Measurements from ENCODE around the gene SYNGR3.

SYNGR3 gene

DNA sequence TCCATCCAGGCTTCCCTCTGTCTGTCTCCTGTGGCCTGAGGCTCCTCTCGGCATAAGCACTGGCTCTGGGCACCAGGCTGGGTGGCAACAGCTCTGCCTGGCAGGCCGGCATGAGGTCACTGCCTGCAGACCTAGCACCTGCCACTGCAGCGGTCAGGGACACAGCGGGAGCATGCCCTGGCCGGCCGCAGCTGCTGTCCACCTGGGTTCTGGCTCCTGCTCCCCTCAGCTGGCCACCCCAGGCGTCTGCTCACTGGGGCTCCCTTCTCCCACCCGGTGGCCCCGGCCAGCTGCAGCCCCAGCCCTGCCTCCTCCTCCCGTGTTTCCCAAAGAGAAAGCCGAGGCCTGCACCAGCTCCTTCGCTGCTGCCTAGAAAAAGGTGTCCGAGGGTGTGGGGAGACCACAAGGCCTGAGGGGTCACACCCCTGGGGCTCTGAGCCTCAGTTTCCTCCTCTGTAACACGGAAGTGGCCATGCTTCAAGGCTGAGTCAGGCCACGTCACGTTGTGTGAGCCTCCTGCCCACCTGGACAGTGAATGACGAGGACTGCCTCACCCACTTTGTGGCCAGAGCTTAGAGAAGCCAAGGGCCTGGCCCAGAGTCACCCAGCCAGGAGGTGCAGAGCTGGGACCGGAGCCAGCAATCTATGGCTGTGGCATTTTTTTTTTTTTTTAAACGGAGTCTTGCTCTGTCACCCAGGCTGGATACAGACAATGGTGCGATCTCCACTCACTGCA lies 51.2 kb downstream of the SYNGR3 start:
- DNase-seq (ENCODE audit: low read depth in 3 of 3): no peak

DNA sequence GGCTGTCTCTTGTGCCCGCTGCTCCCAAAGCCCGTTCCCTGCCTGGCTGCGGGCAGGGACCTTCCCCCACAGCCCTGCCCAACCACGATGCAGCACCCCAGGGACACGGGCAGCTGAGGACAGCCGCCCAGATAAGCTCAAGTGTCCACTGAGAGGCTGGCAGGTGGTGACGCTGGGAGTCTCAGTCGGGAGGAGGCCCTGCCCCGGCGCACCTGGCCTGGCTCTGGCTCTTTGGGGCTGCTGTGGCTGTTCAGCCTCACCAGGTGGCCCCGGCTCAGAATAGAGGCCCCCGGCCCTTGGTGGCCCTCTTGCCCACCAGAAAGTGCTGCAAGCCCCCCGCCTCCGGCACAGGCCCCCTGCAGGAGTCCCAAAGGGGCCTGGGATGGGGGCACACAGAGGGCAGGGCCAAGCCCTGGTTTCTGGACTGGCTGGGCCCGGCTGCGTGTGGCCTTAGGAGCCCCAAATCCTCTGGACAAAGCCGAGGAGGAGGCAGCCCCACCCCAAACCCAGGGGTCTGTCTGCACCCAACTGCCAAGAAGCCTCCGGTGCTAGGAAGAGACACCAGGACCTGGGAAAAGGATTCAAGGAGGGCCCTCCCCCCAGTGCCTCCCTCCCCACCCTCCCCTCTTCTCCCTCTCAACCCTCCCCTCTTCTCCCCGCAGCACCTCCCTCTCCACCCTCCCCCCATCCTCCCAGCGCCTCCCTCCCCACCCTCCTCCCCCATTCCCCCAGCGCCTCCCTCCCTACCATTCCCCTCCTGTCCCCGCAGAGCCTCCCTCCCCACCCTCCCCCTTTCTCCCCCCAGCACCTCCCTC lies 52.6 kb downstream of the SYNGR3 start:
- DNase-seq (ENCODE audit: low read depth in 3 of 3): no peak

DNA sequence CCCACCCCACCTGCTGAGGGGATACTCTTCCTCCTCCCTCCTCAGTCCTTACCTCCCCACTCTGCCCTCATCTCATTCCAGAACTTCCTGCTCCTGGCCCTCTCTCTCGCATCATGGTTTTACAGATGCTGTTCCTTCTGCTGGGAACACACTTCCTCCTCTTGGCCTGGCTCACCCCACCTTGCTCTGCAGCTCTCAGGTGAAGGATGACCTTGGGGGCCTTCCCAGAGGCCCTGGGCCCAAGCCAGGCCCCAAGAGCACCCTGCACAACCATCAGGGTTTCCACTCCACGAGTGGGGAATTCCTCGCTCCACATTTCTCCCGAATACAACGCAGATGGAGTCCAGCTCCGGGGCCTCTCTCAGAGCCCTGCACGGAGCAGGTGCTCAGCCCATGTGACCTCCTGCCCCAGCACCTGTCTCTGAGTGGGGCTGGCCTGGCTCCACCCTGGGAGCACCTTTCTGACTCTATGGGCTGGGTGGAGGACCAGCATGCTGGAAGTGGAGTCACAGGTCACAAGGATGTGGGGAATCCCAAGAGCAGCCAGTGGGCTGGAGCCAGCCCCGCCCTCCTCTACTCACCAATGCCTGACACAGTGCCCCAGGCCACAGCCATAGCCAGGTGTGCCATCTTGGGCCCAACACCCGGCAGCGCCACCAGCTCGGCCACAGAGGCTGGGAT lies 53.4 kb downstream of the SYNGR3 start:
- no peak for DNase-seq (ENCODE audit: low read depth in 3 of 3)

Measured in stimulated activated CD4-positive, alpha-beta T cell treated with anti-CD3 and anti-CD28 coated beads, TNF-alpha, amount 100 ng/mL, for 48 hours (primary cell).